GM06990 (cell line): Measurements from ENCODE around the gene ATP5F1D.
A peak's percentile ranks its signal among the peaks of the same experiment; 100 is the strongest.

Experiments used
- DNase-seq: peaks from one replicate; pipeline ENCODE4 v3.0.0-alpha.2; 2011; ENCODE audit not compliant: insufficient read length; ENCODE audit errors: extremely low read depth
- H3K27me3 ChIP-seq: replicated peaks from 2 replicates; pipeline ENCODE4 v1.6.0; 2011; ENCODE audit warnings: low read length; ENCODE audit not compliant: control insufficient read depth, insufficient read depth
- H3K36me3 ChIP-seq: 2 replicates; pipeline ENCODE4 v1.5.1; 2011; ENCODE audit warnings: low read length; ENCODE audit not compliant: control insufficient read depth, insufficient read depth
- H3K4me3 ChIP-seq: replicated peaks from 2 replicates; pipeline ENCODE4 v1.5.1; 2011; ENCODE audit warnings: low read depth, mild to moderate bottlenecking, control low read depth, low read length
- CTCF ChIP-seq: IDR thresholded peaks from 2 replicates; pipeline ENCODE4 v1.5.1; 2011; ENCODE audit warnings: low read length, control low read depth, mild to moderate bottlenecking, inconsistent platforms; ENCODE audit not compliant: insufficient read depth, poor library complexity, severe bottlenecking

The ATP5F1D gene

GRCh38 chr19:1248786-1249297 lies 7.3 kb downstream of the ATP5F1D start:
- Histone ChIP-seq H3K27me3 (no peaks in the 10 kb centered on the region), H3K36me3 (peaks cover 8% of the 10 kb centered on the region), H3K4me3 (peak overlapping the region; percentile 75)
- peak; percentile 81 for DNase-seq
- peak; percentile 36 for TF ChIP-seq CTCF

GRCh38 chr19:1249298-1249989 lies 7.9 kb downstream of the ATP5F1D start:
- H3K4me3 ChIP-seq: peak overlapping the region; percentile 94
- TF ChIP-seq CTCF: no peak

GRCh38 chr19:1249990-1250436 lies 8.5 kb downstream of the ATP5F1D start:
- H3K27me3 ChIP-seq: no peaks in the 10 kb centered on the region
- peaks cover 18% of the 10 kb centered on the region for H3K36me3 ChIP-seq
- no peak for TF ChIP-seq CTCF
- no peak for DNase-seq
- H3K4me3 ChIP-seq: peak overlapping the region; percentile 94

More at GRCh38 chr19:1249298-1249989, 7.9 kb downstream of the ATP5F1D start:
- Histone ChIP-seq H3K27me3 (no peaks in the 10 kb centered on the region), H3K36me3 (peaks cover 13% of the 10 kb centered on the region)
- peak; percentile 95 for DNase-seq

GRCh38 chr19:1250437-1251260 lies 9.1 kb downstream of the ATP5F1D start:
- Histone ChIP-seq H3K36me3 (peaks cover 25% of the 10 kb centered on the region), H3K4me3 (peak overlapping the region; percentile 94), H3K27me3 (no peaks in the 10 kb centered on the region)
- TF ChIP-seq CTCF: no peak
- DNase-seq: peak; percentile 71

GRCh38 chr19:1251330-1252220 lies 10.0 kb downstream of the ATP5F1D start:
- Histone ChIP-seq H3K36me3 (peaks cover 28% of the 10 kb centered on the region), H3K27me3 (no peaks in the 10 kb centered on the region), H3K4me3 (peak overlapping the region; percentile 94)
- peak; percentile 66 for DNase-seq
- no peak for TF ChIP-seq CTCF
